ENCODE results near the gene HSH2D.
"Not testable (repeated sequence)": the region's sequence is repeated elsewhere in the genome, so short reads cannot be mapped to it uniquely, and the experiment has no call there.

Gene HSH2D

GRCh38 chr19:16116067-16116466 lies 27.4 kb upstream of the HSH2D start:
- Histone ChIP-seq H3K4me1 (ENCODE audit: low read length) (peaks cover 83% of the 10 kb centered on the region), H4K20me1 (ENCODE audit: insufficient read depth, low read length) (0 out of 2 replicates have a peak, but pooled peaks cover 6% of the 10 kb centered on the region), H3K27ac (ENCODE audit: low read length) (peak overlapping the region; percentile 98), H3K4me3 (ENCODE audit: low read length) (no peak overlapping the region), H2AFZ (ENCODE audit: low read depth, low read length) (no peak overlapping the region), H3K27me3 (ENCODE audit: low read depth, low read length) (no peaks in the 10 kb centered on the region), H3K36me3 (replicated peaks; ENCODE audit: low read depth, low read length) (peaks cover 52% of the 10 kb centered on the region), H3K79me2 (ENCODE audit: low read length) (peaks cover 80% of the 10 kb centered on the region), H3K9ac (ENCODE audit: low read length) (peak overlapping the region; percentile 97; the same call in 1 of the 2 replicates), H3K4me2 (ENCODE audit: low read length) (peak overlapping the region; percentile 28), H3K9me3 (ENCODE audit: insufficient read depth, low read length) (no peaks in the 10 kb centered on the region)
- TF ChIP-seq EZH2phosphoT487 (IDR thresholded peaks at IDR 0.05; ENCODE audit: low read depth) (no peak), CTCF (IDR thresholded peaks at IDR 0.05; ENCODE audit: low read depth, low read length) (no peak)

- Histone ChIP-seq H3K36me3 (replicated peaks; ENCODE audit: low read depth, low read length) (peaks cover 62% of the 10 kb centered on the region), H3K27ac (ENCODE audit: low read length) (peak overlapping the region; percentile 98), H3K27me3 (ENCODE audit: low read depth, low read length) (no peaks in the 10 kb centered on the region), H3K79me2 (ENCODE audit: low read length) (peaks cover 85% of the 10 kb centered on the region), H2AFZ (ENCODE audit: low read depth, low read length) (no peak overlapping the region), H3K4me1 (ENCODE audit: low read length) (peaks cover 83% of the 10 kb centered on the region), H3K4me3 (ENCODE audit: low read length) (peak overlapping the region; percentile 62), H3K9me3 (ENCODE audit: insufficient read depth, low read length) (no peaks in the 10 kb centered on the region), H3K4me2 (ENCODE audit: low read length) (peak overlapping the region; percentile 88), H3K9ac (ENCODE audit: low read length) (peak overlapping the region; percentile 97), H4K20me1 (ENCODE audit: insufficient read depth, low read length) (0 out of 2 replicates have a peak, but pooled peaks cover 2% of the 10 kb centered on the region)
- peak; percentile 80 for TF ChIP-seq CTCF (IDR thresholded peaks at IDR 0.05; ENCODE audit: low read depth, low read length)
- TF ChIP-seq EZH2phosphoT487 (IDR thresholded peaks at IDR 0.05; ENCODE audit: low read depth): no peak
These were observed 25.9 kb upstream of the HSH2D start for GRCh38 chr19:16117594-16118033.

- Histone ChIP-seq H3K9ac (ENCODE audit: low read length) (peak overlapping the region; percentile 97), H3K4me3 (ENCODE audit: low read length) (peak overlapping the region; percentile 62), H2AFZ (ENCODE audit: low read depth, low read length) (no peak overlapping the region), H3K36me3 (replicated peaks; ENCODE audit: low read depth, low read length) (peaks cover 62% of the 10 kb centered on the region), H4K20me1 (ENCODE audit: insufficient read depth, low read length) (no peaks in the 10 kb centered on the region), H3K9me3 (ENCODE audit: insufficient read depth, low read length) (no peaks in the 10 kb centered on the region), H3K27ac (ENCODE audit: low read length) (peak overlapping the region; percentile 98), H3K79me2 (ENCODE audit: low read length) (peaks cover 83% of the 10 kb centered on the region), H3K27me3 (ENCODE audit: low read depth, low read length) (no peaks in the 10 kb centered on the region), H3K4me1 (ENCODE audit: low read length) (peaks cover 74% of the 10 kb centered on the region), H3K4me2 (ENCODE audit: low read length) (peak overlapping the region; percentile 88)
- TF ChIP-seq EZH2phosphoT487 (IDR thresholded peaks at IDR 0.05; ENCODE audit: low read depth): no peak
- no peak for TF ChIP-seq CTCF (IDR thresholded peaks at IDR 0.05; ENCODE audit: low read depth, low read length)
These were observed 24.9 kb upstream of the HSH2D start for GRCh38 chr19:16118489-16119033.

- H3K4me2 ChIP-seq (ENCODE audit: low read length): peak overlapping the region; percentile 65
- H3K4me1 ChIP-seq (ENCODE audit: low read length): peaks cover 69% of the 10 kb centered on the region
- peaks cover 83% of the 10 kb centered on the region for H3K79me2 ChIP-seq (ENCODE audit: low read length)
- peak overlapping the region; percentile 41 for H3K4me3 ChIP-seq (ENCODE audit: low read length)
- H3K27ac ChIP-seq (ENCODE audit: low read length): peak overlapping the region; percentile 98
- H3K9ac ChIP-seq (ENCODE audit: low read length): peak overlapping the region; percentile 75
- peaks cover 65% of the 10 kb centered on the region for H3K36me3 ChIP-seq (replicated peaks; ENCODE audit: low read depth, low read length)
- H3K9me3 ChIP-seq (ENCODE audit: insufficient read depth, low read length); H2AFZ ChIP-seq (ENCODE audit: low read depth, low read length); H3K27me3 ChIP-seq (ENCODE audit: low read depth, low read length); H4K20me1 ChIP-seq (ENCODE audit: insufficient read depth, low read length): not testable (repeated sequence)
These were observed 24.2 kb upstream of the HSH2D start for GRCh38 chr19:16119075-16119857.

All from OCI-LY3 (cell line).